Upper lobe of left lung (tissue), 6 donors: ENCODE measurements around the gene CSH1. TPM values are rescaled to one million over a fixed set of nuclear protein-coding genes. Genes with fewer than 3 reads are reported as not detected.

Experiments used
- ATAC-seq, 2 donors: fragments of 200-7000 bp; cut with Tn5 transposase; one replicate each; pipeline ENCODE4 v1.9.1; 2022; ENCODE audit warnings: mild to moderate bottlenecking in 2 of 2, moderate library complexity in 2 of 2; ENCODE audit not compliant: low FRiP score in 2 of 2
- DNase-seq, 2 donors: peaks; one replicate each; pipeline ENCODE4 v3.0.0-alpha.2; 2019 to 2020
- H3K27ac ChIP-seq, 4 donors: fragments of 200-600 bp; sonication (generic); one replicate each; pipeline ENCODE4 v1.5.1; 2016 to 2019
- H3K27me3 ChIP-seq, 4 donors: fragments of 200-600 bp; sonication (generic); one replicate each; pipeline ENCODE4 v1.5.1; 2017 to 2019
- H3K36me3 ChIP-seq, 4 donors: fragments of 200-600 bp; sonication (generic); one replicate each; pipeline ENCODE4 v1.5.1; 2016 to 2019
- H3K4me1 ChIP-seq, 4 donors: fragments of 200-600 bp; sonication (generic); one replicate each; pipeline ENCODE4 v1.5.1; 2018 to 2019
- H3K4me3 ChIP-seq, 4 donors: fragments of 200-600 bp; sonication (generic); one replicate each; pipeline ENCODE4 v1.5.1; 2017 to 2019; ENCODE audit warnings: mild to moderate bottlenecking in 2 of 4, moderate library complexity in 1 of 4
- H3K9me3 ChIP-seq, 4 donors: fragments of 200-600 bp; sonication (generic); one replicate each; pipeline ENCODE4 v1.5.1; 2018 to 2019
- CTCF ChIP-seq, 6 experiments: fragments of 450-650 bp in 4 of 6; fragments of 200-600 bp in 2 of 6; sonication (generic) in 2 of 6; IDR thresholded peaks; one replicate each; pipeline ENCODE4 v1.5.1; 2016 to 2019; ENCODE audit warnings: antibody characterized with exemption in 6 of 6
- EP300 ChIP-seq, 4 donors: sonication (generic); formaldehyde crosslinking; IDR thresholded peaks; one replicate each; pipeline ENCODE4 v1.5.1; 2017; ENCODE audit warnings: antibody characterized with exemption in 4 of 4, control low read depth in 2 of 4
- POLR2A ChIP-seq, 4 donors: fragments of 450-650 bp; IDR thresholded peaks; one replicate each; pipeline ENCODE4 v1.5.1; 2016 to 2017; ENCODE audit warnings: antibody characterized with exemption in 4 of 4, mild to moderate bottlenecking in 2 of 4
- POLR2AphosphoS5 ChIP-seq, 2 donors: sonication (generic); formaldehyde crosslinking; IDR thresholded peaks; one replicate each; pipeline ENCODE4 v1.5.1; 2017; ENCODE audit warnings: antibody characterized with exemption in 2 of 2
- WGBS, 2 donors: methylation state at CpG; one replicate each; pipeline ENCODE4 v1.1.5; 2017 to 2018; 5-methylcytosine and 5-hydroxymethylcytosine counted together
- total RNA-seq, 6 donors: library from RNA; depleted of rRNA in 4 of 6; stranded (reverse); fragments of >200 nt in 4 of 6; gene quantifications; one replicate each; pipeline versions ENCODE4 v1.1.0 to v1.2.1, GENCODE V29; 2016 to 2021
- donor health status: DM: no; HTN: no; CAD: no; lungs with moderate emphysema.
- donor health status: DM: no; HTN: yes; CAD: no; lungs with severe emphysema.

CSH1 gene
- total RNA-seq, 6 donors from 2014 or later, result not detected

- H3K27ac ChIP-seq, result no peak overlapping the region
- no peaks in the 10 kb centered on the region for H3K9me3 ChIP-seq
- DNase-seq (no peak), ATAC-seq (no peak)
- H3K4me3 ChIP-seq, result no peak overlapping the region
- no peaks in the 10 kb centered on the region for H3K27me3 ChIP-seq
- WGBS, 2 donors, result 90 to 97% methylated on average over 3 to 10 of the region's 10 CpGs
- no peak for TF ChIP-seq CTCF (IDR thresholded peaks at IDR 0.05)
- no peak for TF ChIP-seq POLR2AphosphoS5 (IDR thresholded peaks at IDR 0.05)
- TF ChIP-seq POLR2A (IDR thresholded peaks at IDR 0.05), result no peak
- no peak for TF ChIP-seq EP300 (IDR thresholded peaks at IDR 0.05)
- H3K4me1 ChIP-seq, result peaks cover 14 to 24% (median 16%) of the 10 kb centered on the region in 4 donors
- no peaks in the 10 kb centered on the region for H3K36me3 ChIP-seq
Observed at GRCh38 chr17:63928966-63929695, 32.8 kb upstream of the CSH1 start.

- H3K27ac ChIP-seq, result no peak overlapping the region
- no peak for TF ChIP-seq EP300 (IDR thresholded peaks at IDR 0.05)
- TF ChIP-seq CTCF (IDR thresholded peaks at IDR 0.05), result no peak
- no peak for TF ChIP-seq POLR2AphosphoS5 (IDR thresholded peaks at IDR 0.05)
- no peak for TF ChIP-seq POLR2A (IDR thresholded peaks at IDR 0.05)
- H3K36me3 ChIP-seq, result no peaks in the 10 kb centered on the region
- H3K4me1 ChIP-seq, result peaks cover 14 to 24% (median 16%) of the 10 kb centered on the region in 4 donors
- no peak overlapping the region for H3K4me3 ChIP-seq
- 93% methylated on average over 10 of the region's 10 CpGs; no CpG with 5 or more reads in 1 of the 2 donors for WGBS, 2 donors
- no peak for ATAC-seq
- no peaks in the 10 kb centered on the region for H3K27me3 ChIP-seq
- no peak for DNase-seq
- H3K9me3 ChIP-seq, result no peaks in the 10 kb centered on the region
Observed at GRCh38 chr17:63928172-63928666, 31.8 kb upstream of the CSH1 start.

DNA sequence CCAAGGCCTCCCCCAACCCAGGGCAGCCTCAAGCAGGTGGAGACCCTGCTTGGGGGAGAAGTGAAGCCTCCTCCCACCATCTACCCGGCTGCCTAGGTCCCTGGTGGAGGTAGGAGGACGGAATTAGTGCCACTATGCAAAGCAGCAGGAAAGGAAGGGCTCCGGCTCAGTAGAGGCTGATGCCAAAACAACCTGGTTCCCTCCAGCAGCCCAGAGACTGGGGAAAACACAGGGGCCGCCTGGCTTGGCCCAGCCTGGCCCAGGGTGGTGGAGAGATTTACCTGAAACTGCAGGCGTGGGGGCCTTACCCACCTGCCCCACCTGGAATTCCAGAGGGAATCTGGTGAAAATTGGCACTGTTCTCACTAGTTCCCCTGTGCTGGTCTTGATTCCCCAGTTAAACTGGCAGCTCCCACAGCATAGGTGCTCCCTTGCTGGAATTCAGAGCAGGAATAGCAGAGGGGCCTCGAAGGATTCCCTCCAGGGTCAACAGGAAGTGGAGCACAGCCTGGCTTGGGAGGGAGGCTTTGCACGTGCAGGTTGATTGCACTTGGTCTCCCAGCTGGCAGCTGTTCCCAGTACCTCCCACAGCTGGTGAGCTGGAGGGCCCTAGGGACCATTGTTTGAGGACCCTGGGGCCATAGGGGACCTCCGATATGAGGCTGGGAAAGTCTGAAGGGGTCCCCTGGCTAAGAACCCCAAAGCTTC is 31.2 kb upstream of the CSH1 start:
- Histone ChIP-seq H3K27me3 (no peaks in the 10 kb centered on the region), H3K4me1 (peaks cover 14 to 24% (median 16%) of the 10 kb centered on the region in 4 donors), H3K27ac (no peak overlapping the region), H3K36me3 (no peaks in the 10 kb centered on the region), H3K4me3 (no peak overlapping the region), H3K9me3 (no peaks in the 10 kb centered on the region)
- ATAC-seq, result no peak
- no peak for DNase-seq
- TF ChIP-seq POLR2AphosphoS5 (IDR thresholded peaks at IDR 0.05), result no peak
- no peak for TF ChIP-seq EP300 (IDR thresholded peaks at IDR 0.05)
- no peak for TF ChIP-seq CTCF (IDR thresholded peaks at IDR 0.05)
- TF ChIP-seq POLR2A (IDR thresholded peaks at IDR 0.05), result no peak
- 61 to 72% methylated on average over 6 to 8 of the region's 8 CpGs for WGBS, 2 donors

DNA sequence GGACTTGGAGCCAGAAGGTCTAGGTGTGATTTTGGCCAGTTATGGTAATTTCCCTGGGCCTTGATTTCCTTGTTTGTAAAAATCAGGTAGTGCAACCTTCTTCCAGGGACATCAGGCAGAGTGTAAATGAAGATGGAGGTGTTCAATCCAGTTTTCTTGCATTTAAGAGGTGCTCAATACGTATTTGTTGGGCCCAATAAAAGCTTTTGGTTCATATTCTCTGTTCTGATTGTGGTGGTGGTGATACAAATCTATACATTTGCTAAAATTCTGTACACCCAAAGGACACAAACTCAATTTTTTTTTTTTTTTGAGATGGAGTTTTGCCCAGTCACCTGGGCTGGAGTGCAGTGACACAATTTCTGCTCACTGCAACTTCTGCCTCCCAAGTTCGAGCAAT is 29.8 kb upstream of the CSH1 start:
- Histone ChIP-seq H3K4me1 (peaks cover 4 to 10% (median 7%) of the 10 kb centered on the region in 4 donors), H3K36me3 (no peaks in the 10 kb centered on the region), H3K27me3 (no peaks in the 10 kb centered on the region), H3K9me3 (no peaks in the 10 kb centered on the region), H3K27ac (no peak overlapping the region), H3K4me3 (no peak overlapping the region)
- TF ChIP-seq EP300 (IDR thresholded peaks at IDR 0.05) (no peak), POLR2AphosphoS5 (IDR thresholded peaks at IDR 0.05) (no peak), POLR2A (IDR thresholded peaks at IDR 0.05) (no peak), CTCF (IDR thresholded peaks at IDR 0.05) (no peak)
- no peak for DNase-seq
- ATAC-seq, result no peak
- 96 to 100% methylated on average over 2 of the region's 2 CpGs for whole genome bisulfite sequencing, 2 donors
